HFF-Myc (cell line): ENCODE data around the gene NDUFS5.
"Not testable (repeated sequence)": the region's sequence is repeated elsewhere in the genome, so short reads cannot be mapped to it uniquely, and the experiment has no call there.

Source experiments
- DNase-seq: peaks from one replicate; pipeline ENCODE4 v3.0.0-alpha.2; 2011; ENCODE audit warnings: low read depth; ENCODE audit errors: extremely low read depth
- H3K4me3 ChIP-seq: replicated peaks from 2 replicates; pipeline ENCODE4 v1.5.1; 2011; ENCODE audit warnings: low read depth, mild to moderate bottlenecking, control low read depth, low read length
- TF ChIP-seq, protein P1 (sequence below): IDR thresholded peaks from 2 replicates; pipeline ENCODE4 v1.5.1; 2012; ENCODE audit warnings: mild to moderate bottlenecking, low read depth, low read length, control low read depth; ENCODE audit errors: missing control alignments

NDUFS5 gene

DNA sequence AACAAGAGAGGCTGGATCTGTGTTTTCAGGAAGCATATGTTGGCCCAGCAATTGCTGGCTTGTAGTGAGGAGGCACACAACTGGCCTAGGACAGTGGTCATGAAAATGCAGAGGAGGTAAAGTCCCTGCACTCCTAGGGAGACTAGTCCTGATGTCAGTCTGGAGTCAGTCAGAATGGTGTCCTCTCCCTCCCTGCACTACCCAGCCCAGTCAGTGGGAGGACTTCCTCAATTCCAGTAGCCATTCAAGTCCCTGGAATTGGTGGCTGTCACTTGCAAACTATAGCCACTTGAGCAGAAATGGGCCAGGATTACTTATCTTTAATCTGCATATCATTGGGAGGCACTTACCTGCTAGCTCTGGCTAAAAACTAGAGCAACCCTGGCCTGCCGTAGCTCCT is 18.6 kb downstream of the NDUFS5 start:
- no peak overlapping the region for H3K4me3 ChIP-seq
- TF ChIP-seq, protein P1, sequence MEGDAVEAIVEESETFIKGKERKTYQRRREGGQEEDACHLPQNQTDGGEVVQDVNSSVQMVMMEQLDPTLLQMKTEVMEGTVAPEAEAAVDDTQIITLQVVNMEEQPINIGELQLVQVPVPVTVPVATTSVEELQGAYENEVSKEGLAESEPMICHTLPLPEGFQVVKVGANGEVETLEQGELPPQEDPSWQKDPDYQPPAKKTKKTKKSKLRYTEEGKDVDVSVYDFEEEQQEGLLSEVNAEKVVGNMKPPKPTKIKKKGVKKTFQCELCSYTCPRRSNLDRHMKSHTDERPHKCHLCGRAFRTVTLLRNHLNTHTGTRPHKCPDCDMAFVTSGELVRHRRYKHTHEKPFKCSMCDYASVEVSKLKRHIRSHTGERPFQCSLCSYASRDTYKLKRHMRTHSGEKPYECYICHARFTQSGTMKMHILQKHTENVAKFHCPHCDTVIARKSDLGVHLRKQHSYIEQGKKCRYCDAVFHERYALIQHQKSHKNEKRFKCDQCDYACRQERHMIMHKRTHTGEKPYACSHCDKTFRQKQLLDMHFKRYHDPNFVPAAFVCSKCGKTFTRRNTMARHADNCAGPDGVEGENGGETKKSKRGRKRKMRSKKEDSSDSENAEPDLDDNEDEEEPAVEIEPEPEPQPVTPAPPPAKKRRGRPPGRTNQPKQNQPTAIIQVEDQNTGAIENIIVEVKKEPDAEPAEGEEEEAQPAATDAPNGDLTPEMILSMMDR, result no peak
- DNase-seq, result no peak

DNA sequence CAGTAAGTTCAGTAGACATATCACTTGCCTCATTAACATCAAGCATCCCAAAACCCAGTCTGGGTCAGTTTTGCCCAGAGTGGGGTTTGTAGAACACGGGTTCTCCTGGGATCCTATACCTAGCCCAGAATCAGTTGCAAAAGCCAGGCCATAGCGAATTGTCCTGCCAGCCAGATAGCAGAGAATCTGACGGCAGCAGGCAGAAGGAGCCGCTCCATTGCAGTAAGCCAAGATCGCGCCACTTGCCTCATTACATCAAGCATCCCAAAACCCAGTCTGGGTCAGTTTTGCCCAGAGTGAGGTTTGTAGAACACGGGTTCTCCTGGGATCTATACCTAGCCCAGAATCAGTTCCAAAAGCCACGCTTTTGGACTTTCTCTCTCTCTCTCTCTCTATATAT is 19.1 kb downstream of the NDUFS5 start:
- H3K4me3 ChIP-seq, result no peak overlapping the region
- TF ChIP-seq, protein P1, result no peak
- DNase-seq, result no peak

DNA sequence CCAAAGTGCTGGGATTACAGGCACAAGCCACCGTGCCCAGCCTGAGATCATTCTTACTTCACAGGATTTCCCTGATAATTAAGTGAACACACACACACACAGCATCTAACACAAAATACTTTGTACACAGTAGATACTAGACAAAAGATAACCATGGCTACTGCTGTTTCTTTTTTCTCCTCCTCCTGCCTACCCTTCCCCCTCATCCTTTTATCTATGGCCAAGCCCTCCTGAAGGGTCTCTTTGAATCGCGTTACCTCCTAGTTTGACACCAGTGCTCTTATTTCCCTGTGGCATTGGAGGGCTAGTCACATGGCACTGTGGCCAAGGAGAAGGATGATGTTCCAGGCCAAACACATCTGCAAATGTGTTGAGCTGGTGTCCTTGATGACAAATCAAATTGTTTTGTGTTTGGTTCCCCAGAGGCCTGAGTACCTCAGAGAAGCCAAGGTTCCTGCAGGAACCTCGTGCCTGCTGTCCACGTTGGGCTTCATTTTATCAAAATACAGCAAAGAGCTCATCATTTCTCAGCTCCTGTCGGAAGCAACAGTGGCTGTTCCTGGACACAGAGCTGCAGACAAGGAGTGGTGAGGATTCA is 20.6 kb downstream of the NDUFS5 start:
- DNase-seq, result no peak
- TF ChIP-seq, protein P1, result no peak
- H3K4me3 ChIP-seq, result no peak overlapping the region

DNA sequence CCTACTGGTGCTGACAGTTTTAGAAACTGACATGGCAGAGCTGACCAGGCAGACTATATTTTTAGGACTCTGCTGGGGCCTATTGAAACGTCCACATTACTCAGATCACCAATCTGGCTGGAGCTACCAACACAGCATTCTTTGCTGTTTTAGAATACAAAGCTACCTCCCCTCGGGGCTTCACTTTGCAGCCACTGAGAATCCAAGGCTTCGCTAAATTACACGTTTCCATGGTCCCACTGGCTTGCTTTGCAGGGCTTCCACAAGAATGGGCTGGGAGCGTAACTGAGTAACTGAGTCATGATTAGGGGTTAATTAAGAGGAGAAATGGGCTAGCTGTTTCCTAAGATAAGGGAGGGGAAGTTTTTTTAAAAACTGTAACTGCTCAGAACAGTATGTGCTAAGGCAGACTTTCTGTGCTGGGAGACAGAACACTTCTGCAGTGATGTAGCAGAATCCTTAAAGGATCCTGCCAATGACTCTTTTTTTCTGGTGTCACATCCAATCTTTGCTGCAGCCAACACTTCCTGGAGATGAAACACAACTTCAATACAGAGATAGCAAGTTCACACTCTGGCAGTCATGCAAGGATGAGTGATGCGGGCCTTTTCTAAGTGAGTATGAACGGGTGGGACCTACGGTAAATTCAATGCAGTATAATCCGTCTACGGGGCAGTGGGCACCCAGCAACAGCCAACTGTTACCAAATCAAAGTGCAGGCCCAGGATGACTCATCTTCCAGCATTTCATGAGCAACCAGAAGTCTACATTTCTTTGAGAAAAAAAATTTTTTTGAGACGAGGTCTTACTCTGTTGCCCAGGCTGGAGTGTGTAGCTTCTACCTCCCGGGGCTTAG is 21.5 kb downstream of the NDUFS5 start:
- DNase-seq, result peak; percentile 40
- TF ChIP-seq, protein P1, result no peak

DNA sequence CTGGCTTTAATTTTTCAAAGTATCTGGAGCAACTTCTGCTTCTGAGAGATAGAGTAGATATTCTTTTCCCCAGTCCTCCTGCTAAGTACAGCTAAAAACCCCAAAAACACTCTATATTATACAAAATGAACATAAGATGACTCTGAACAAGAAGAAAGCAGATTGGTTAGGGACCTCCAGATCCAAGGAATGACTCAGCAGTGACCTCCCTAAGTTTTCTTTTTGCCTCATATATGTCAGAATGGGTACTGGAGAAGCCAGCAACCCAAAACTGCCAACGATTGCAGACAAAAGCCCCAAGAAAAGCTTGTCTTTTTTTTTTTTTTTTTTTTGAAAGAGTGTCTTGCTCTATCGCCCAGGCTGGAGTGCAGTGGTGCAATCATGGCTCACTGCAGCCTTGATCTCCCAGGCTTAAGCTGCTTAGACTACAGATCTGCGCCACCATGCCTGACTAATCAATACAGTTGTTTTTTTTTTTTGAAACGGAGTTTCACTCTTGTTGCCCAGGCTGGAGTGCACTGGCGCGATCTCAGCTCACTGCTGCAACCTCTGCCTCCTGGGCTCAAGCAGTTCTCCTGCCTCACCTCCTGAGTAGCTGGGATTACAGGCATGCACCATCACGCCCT is 22.7 kb downstream of the NDUFS5 start:
- no peak overlapping the region for H3K4me3 ChIP-seq
- no peak for DNase-seq
- TF ChIP-seq, protein P1, result no peak

More for the DNA sequence above, 21.5 kb downstream of the NDUFS5 start:
- no peak overlapping the region for H3K4me3 ChIP-seq

DNA sequence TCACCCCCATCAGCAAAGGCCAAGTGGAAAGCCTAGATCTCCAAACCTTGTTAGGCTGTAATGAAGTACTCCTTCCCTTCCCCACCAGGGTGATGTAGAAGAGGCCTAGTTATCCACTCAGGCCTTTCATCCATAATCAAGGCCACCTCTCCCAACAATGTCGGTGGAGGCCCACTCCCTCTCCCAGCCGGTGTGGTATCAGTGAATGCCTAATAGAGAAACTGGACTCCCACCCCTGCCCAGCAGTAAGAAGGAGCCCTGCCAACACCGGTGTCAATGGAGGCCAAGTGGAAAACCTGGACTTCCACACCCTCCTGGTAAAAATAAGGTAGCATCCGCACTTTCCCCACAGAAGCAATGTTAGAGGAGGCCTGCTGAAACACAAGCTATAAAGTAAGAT is 23.9 kb downstream of the NDUFS5 start:
- H3K4me3 ChIP-seq, result no peak overlapping the region
- no peak for DNase-seq
- TF ChIP-seq, protein P1, result no peak

DNA sequence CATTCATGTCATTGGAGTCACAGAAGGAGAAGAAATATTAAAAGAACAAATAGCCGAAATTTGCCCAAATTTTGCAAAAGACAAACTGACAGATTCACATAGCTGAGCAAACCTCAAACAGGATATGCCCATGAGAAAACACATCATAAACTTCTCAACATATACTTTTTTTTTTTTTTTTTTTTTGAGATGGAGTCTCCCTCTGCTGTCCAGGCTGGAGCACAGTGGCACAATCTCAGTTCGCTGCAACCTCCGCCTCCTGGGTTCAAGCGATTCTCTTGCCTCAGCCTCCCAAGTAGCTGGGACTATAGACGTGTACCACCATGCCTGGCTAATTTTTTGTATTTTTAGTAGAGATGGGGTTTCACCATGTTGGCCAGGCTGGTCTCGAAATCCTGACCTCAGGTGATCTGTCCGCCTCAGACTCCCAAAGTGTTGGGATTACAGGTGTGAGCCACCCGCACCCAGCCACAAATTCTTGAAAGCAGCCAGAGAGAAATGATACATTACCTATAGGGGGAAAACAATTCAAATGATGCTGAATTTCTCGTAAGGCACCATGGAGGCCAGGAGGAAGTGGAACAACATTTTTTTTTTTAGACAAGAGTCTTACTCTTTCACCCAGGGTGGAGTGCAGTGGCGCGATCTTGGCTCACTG is 25.2 kb downstream of the NDUFS5 start:
- H3K4me3 ChIP-seq, DNase-seq: not testable (repeated sequence)
